Adrenal gland (tissue), 12 donors: ENCODE data around the gene TNS4. TPM values are rescaled to one million over a fixed set of nuclear protein-coding genes. Genes with fewer than 3 reads are reported as not detected.
A peak's percentile ranks its signal among the peaks of the same experiment; 100 is the strongest.

Experiments
- DNase-seq, 7 donors: peaks; one replicate each; pipeline ENCODE4 v3.0.0-alpha.2; 2019 to 2020
- H3K27ac ChIP-seq, 5 donors: fragments of 200-600 bp; sonication (generic) in 4 of 5; 1 replicate in 3 of 5; 2 replicates in 2 of 5; pipeline versions ENCODE4 v1.5.1 to v1.8.0; 2016 to 2020; ENCODE audit warnings: mild to moderate bottlenecking in 1 of 5
- H3K27me3 ChIP-seq: fragments of 200-600 bp; 2 replicates; pipeline ENCODE4 v1.8.0; 2021
- H3K36me3 ChIP-seq, 2 donors: fragments of 200-600 bp; replicated peaks in 1 of 2; 1 replicate in 1 of 2; 2 replicates in 1 of 2; pipeline versions ENCODE4 v1.5.1 to v1.8.0; 2018 to 2022
- H3K4me1 ChIP-seq, 2 donors: fragments of 200-600 bp; replicated peaks in 1 of 2; 1 replicate in 1 of 2; 2 replicates in 1 of 2; pipeline versions ENCODE4 v1.5.1 to v1.8.0; 2018 to 2021
- H3K4me3 ChIP-seq, 4 donors: fragments of 200-600 bp; sonication (generic) in 3 of 4; one replicate each; pipeline ENCODE4 v1.5.1; 2016 to 2018
- H3K9me3 ChIP-seq, 3 donors: fragments of 200-600 bp; sonication (generic) in 1 of 3; replicated peaks in 1 of 3; 1 replicate in 2 of 3; 2 replicates in 1 of 3; pipeline versions ENCODE4 v1.5.1 to v1.8.0; 2016 to 2021
- POLR2A ChIP-seq, 2 donors: fragments of 450-650 bp; IDR thresholded peaks; one replicate each; pipeline ENCODE4 v1.6.1; 2017; ENCODE audit warnings: antibody characterized with exemption in 2 of 2, mild to moderate bottlenecking in 2 of 2, moderate library complexity in 1 of 2
- WGBS, 4 donors: extraction: QIAGEN DNeasy Blood & Tissue Kit in 2 of 4; methylation state at CpG; one replicate each; pipeline versions ENCODE4 v1.1.5 to v1.1.7; 2013 to 2017; 5-methylcytosine and 5-hydroxymethylcytosine counted together
- intact Hi-C, 2 donors: fragments of 100-400 bp; cut with DNase I; formaldehyde crosslinking; loops; one replicate each; pipeline versions ENCODE4 v1.14.1 to v1.15.0; 2022 to 2023
- polyA plus RNA-seq, 3 donors: library from polyadenylated mRNA; stranded (reverse); fragments of 200-250 nt in 2 of 3; fragments of 350-450 nt in 1 of 3; fragmentation: Illumina TruSeq in 1 of 3; extraction: RNeasy Lipid Tissue Mini Kit (QIAGEN cat#74804) in 1 of 3; gene quantifications; one replicate each; pipeline ENCODE4 v1.2.3, GENCODE V29; 2013 to 2014
- total RNA-seq, 9 donors: library from RNA; depleted of rRNA in 4 of 9; stranded (reverse); fragments of >200 nt in 4 of 9; fragments of 120-200 nt in 1 of 9; fragmentation: NEBNext Ultra II Directional in 1 of 9; extraction: Animal tissue kit (Norgen Biotek cat#: 25700) in 1 of 9; gene quantifications; one replicate each; pipeline versions ENCODE4 v1.1.0 to v1.2.4, GENCODE V29; 2013 to 2023
- TF ChIP-seq, protein P1 (sequence below), 6 experiments: fragments of 450-650 bp in 4 of 6; fragments of 200-600 bp in 2 of 6; sonication (generic) in 1 of 6; IDR thresholded peaks; 1 replicate in 5 of 6; 2 replicates in 1 of 6; pipeline versions ENCODE4 v1.5.1 to v1.8.0; 2016 to 2021; ENCODE audit warnings: antibody characterized with exemption in 6 of 6, mild to moderate bottlenecking in 2 of 6, moderate library complexity in 1 of 6
- donor health status: healthy with polysubstance abuse.
- donor health status: Bipolar disorder and iron deficiency.
- donor health status: DM: yes; HTN: yes; CAD: no.
- donor health status: DM: no; HTN: no; CAD: no.
- donor health status: DM: no; HTN: no; CAD: no.
- donor health status: DM: yes; HTN: yes; CAD: no.

The TNS4 gene
- total and polyA plus RNA-seq, 12 donors, result 0.07 to 0.32 (median 0.11) TPM; not detected in 7

DNA sequence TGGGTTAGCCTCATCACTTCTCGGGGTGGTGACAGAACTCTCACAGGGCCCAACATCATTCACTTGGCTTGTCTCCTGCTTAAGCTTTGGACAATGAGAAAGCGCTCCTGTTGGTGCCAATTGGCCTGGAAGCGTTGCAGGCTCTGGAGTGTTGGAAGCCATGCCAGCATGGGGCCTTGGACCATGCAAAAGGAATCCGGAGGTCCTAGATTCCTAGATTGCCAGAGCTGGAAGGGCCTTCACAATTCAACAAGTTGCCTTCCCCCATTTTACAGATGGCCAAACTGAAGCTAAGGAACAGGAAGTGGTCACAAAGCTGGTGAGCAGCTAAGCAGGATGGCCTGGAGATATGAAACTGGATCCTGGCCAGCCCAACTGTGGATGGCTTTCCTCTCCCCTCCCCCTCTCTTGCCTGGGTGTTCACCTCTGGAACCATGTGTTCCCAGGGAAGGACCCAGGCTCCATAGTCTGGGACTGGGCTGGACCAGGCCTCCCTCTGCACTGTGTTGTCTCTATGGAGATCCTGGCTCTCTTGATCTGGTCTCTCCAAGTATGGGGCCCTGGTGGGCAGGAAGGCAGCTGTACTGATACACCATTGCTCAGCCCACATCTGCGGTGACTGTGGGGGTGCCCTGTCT is 64.2 kb downstream of the TNS4 start:
- intact Hi-C loops, result no loop called here
- TF ChIP-seq, protein P1, sequence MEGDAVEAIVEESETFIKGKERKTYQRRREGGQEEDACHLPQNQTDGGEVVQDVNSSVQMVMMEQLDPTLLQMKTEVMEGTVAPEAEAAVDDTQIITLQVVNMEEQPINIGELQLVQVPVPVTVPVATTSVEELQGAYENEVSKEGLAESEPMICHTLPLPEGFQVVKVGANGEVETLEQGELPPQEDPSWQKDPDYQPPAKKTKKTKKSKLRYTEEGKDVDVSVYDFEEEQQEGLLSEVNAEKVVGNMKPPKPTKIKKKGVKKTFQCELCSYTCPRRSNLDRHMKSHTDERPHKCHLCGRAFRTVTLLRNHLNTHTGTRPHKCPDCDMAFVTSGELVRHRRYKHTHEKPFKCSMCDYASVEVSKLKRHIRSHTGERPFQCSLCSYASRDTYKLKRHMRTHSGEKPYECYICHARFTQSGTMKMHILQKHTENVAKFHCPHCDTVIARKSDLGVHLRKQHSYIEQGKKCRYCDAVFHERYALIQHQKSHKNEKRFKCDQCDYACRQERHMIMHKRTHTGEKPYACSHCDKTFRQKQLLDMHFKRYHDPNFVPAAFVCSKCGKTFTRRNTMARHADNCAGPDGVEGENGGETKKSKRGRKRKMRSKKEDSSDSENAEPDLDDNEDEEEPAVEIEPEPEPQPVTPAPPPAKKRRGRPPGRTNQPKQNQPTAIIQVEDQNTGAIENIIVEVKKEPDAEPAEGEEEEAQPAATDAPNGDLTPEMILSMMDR (IDR thresholded peaks at IDR 0.05), result no peak
- TF ChIP-seq POLR2A (IDR thresholded peaks at IDR 0.05), result no peak
- 89 to 92% (median 91%) methylated on average over 4 to 5 of the region's 5 CpGs for WGBS, 4 donors
- DNase-seq, result peak in 1 of 7 donors; percentile 10
- Histone ChIP-seq H3K9me3 (no peaks in the 10 kb centered on the region), H3K4me1 (peaks cover 0 to 1% of the 10 kb centered on the region in 2 donors), H3K4me3 (no peak overlapping the region), H3K36me3 (no peaks in the 10 kb centered on the region), H3K27ac (no peak overlapping the region), H3K27me3 (no peaks in the 10 kb centered on the region)

DNA sequence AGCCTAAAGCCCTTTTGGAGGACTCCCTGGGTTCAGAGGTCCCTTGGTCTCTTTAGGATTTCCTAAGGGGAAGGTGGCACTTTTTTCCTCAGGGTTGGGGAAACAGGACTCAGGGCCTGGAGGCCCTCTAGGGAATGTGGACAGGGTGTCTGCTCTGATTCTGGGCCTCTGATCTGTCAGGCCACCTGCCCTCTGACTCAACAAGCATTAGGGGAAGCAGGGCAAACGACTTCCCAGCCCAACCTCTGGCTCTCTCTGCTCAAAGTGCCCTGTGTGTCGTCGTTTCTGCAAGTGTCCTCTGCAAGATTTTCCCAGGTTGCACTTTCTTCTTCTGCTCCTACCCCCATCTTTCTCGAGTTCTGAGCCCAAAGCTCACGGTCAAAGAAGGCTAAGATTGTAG is 64.8 kb downstream of the TNS4 start:
- TF ChIP-seq, protein P1 (IDR thresholded peaks at IDR 0.05), result no peak
- no peak for TF ChIP-seq POLR2A (IDR thresholded peaks at IDR 0.05)
- no peaks in the 10 kb centered on the region for H3K27me3 ChIP-seq
- intact Hi-C loops, result no loop called here
- no peaks in the 10 kb centered on the region for H3K36me3 ChIP-seq
- H3K27ac ChIP-seq, result no peak overlapping the region
- no peak overlapping the region for H3K4me3 ChIP-seq
- no peaks in the 10 kb centered on the region for H3K4me1 ChIP-seq
- 67 to 83% (median 76%) methylated on average over 4 to 5 of the region's 5 CpGs for WGBS, 4 donors
- DNase-seq, result peak in 1 of 7 donors; percentile 3
- no peaks in the 10 kb centered on the region for H3K9me3 ChIP-seq

DNA sequence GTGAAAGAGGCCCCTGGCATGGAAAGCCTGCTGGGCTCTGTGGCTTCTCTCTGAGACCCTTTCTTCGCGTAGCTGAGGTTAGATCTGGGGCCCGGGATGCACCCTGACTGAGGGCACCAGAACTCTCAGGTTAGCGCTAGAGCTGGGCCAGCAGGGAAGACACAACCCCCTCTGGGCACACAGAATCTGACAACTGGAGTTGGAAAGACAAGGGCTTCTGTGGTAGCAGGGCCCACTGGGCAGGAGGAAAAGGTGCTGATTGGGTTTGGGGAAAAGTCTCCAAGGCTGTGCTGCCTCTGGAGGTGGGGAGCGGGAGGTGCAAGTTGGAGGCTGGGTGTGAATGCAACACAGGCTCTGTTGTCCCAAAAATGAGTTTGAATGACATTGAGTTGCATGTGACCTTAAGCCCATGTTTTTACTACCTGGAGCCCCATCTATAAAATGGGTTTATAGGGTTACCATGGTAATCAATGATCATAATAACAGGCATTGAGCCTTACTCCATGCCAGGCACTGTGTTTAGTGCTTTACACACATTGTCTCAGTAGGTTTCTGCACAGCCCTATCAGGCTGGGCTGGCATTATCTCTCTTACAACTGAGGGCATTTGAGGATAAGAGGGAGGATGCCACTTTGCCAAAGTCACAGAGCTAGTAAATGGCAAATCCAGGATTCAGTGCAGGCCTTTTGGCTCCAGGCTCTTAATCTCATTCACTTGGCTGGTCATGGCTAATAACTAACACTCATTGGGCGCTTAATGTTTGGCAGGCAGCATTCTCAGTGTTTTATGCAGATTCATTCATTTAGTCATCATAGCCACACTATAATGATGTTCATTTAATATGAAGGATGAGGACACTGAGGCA is 67.6 kb downstream of the TNS4 start:
- DNase-seq, result peak in 2 of 7 donors; percentile 23 to 54

More for the DNA sequence above, 67.6 kb downstream of the TNS4 start:
- no peak for TF ChIP-seq POLR2A (IDR thresholded peaks at IDR 0.05)
- TF ChIP-seq, protein P1 (IDR thresholded peaks at IDR 0.05), result peak in 4 of 6 experiments; percentile 16 to 39 (median 37)
- Histone ChIP-seq H3K27ac (peak overlapping the region in 2 of 5 donors; percentile 10 to 39), H3K4me3 (no peak overlapping the region), H3K9me3 (no peaks in the 10 kb centered on the region), H3K27me3 (no peaks in the 10 kb centered on the region), H3K36me3 (no peaks in the 10 kb centered on the region), H3K4me1 (no peaks in the 10 kb centered on the region)
- 89 to 94% (median 89%) methylated on average over 4 to 6 of the region's 6 CpGs for WGBS, 4 donors
- intact Hi-C loops, result no loop called here
